Erythroblast (primary cell): ENCODE measurements around the gene TRIAP1.

ENCODE experiments used
- DNase-seq, 2 experiments: peaks; one replicate each; lab custom pipeline; 2025; lab: John Stamatoyannopoulos, UW
- GATA1 ChIP-seq: IDR thresholded peaks from 2 replicates; pipeline ENCODE4 v1.6.1; 2011; ENCODE audit warnings: low read depth, mild to moderate bottlenecking, control low read depth, low read length, moderate library complexity
- POLR2A ChIP-seq: IDR thresholded peaks from 2 replicates; pipeline ENCODE4 v1.6.1; 2011; ENCODE audit warnings: mild to moderate bottlenecking, low read length

Gene TRIAP1

DNA sequence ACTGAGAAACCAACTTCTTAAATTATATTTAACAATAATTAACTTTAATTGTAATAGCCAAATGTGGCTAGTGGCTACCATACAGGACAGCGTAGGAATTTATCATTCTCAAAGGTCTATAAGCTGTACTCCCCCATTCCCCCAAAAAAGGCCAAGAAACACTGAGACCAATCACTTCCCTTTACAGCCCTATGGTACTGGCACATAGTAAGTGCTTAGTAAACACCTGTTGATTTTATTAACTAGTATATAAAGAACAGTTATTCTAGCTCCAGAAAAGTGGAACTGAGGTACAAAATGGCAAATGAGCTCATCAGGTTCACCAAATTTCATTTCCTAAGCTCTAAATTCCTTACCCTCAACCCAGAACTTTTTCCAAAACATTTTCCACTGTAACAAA lies 29.5 kb upstream of the TRIAP1 start:
- no peak for DNase-seq
- TF ChIP-seq POLR2A (no peak), GATA1 (no peak)

DNA sequence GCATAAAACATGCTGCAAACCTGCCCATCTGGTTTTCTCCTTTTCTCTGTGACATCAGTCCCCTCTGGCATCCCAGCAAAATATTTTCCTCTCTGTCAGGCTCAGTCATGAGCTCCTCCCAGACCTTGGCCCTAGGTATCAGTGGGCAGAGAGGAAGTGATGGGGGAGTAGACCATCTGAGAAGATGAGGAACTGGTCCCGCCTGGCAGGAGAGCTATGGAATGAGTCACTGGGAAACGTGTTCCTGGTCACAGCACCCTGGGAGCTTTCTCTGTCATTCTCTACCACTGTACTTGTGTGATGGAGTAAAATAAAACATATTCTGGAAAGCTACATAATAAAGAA lies 28.4 kb upstream of the TRIAP1 start:
- TF ChIP-seq POLR2A (no peak), GATA1 (no peak)
- no peak for DNase-seq

DNA sequence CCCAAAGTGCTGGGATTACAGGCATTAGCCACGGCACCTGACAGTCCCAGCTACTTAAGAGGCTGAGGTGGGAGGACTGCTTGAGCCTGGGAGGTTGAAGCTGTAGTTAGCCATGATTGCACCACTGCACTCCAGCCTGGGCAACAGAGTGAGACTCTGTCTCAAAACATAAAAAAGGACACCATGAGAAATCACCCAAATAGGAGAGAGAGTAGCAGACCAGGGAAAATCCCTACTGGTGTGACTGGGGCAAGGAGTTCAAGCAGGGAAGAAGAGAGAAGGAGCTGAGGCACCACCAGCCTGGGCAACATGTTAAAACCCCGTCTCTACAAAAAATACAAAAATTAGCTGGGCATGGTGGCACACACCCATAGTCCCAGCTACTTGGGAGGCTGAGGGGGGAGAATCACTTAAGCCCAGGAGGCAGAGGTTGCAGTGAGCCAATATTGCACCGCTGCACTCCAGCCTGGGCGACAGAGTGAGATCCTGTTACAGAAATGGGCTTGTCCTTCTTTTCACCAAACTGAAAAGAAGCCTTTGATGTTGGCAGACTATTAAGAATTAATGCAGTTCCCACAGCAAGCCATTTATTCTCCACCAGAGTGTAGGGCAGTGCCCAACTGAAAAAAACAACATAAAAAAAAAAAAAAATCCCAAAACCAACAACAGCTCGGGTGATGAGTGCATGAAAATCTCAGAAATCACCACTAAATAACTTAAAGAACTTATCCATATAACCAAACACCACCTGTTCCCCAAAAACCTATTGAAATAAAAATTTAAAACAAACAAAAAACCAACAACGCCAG lies 27.8 kb upstream of the TRIAP1 start:
- no peak for TF ChIP-seq GATA1
- no peak for TF ChIP-seq POLR2A
- DNase-seq, result no peak

DNA sequence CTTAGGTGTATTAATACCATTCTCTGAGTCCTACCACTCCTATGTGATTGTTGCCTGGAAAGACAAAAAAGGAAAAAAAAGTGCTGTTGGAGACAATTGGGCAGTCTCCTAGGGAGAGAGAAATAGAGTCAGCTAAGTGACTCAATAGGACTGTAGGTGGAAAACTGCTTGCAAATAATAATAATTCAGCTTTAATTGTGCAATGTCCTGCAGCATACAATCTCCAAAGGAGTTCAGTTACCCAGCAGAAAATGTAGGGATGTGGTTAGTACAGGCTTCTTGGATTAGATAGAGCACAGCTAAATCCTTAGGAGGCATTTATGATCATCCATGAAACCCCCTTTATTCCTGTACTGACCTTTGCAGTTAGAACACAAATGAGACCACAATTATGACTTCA lies 26.3 kb upstream of the TRIAP1 start:
- no peak for DNase-seq
- TF ChIP-seq GATA1, result no peak
- no peak for TF ChIP-seq POLR2A

DNA sequence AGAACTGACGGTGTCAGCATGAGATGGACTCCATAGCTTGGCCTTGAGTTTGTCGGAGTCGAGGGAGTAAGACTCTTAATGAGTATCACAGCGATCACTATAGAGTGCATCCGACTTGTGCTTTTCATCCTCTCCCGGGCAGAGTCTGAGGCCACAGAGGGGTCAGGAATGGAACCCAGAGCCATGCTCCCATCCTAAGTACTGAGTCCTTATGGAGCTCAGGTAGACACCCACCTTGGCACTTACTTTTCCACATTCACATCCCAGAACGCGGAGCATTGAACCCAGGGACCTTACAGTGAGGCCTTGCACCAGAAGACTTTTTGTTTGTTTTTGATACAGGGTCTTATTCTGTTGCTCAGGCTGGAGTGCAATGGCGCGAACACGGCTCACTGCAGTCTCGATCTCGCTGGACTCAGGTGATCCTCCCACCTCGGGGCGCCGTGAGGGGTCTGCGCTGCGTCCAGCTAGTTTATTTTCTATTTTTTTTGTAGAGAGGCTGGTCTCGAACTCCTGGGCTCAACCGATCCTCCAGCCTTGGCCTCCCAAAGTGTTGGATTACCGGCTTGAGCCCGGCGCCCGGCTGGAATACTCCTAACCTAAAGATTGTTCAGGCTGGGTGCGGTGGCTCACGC lies 24.1 kb upstream of the TRIAP1 start:
- TF ChIP-seq GATA1 (no peak), POLR2A (no peak)
- DNase-seq, result no peak

DNA sequence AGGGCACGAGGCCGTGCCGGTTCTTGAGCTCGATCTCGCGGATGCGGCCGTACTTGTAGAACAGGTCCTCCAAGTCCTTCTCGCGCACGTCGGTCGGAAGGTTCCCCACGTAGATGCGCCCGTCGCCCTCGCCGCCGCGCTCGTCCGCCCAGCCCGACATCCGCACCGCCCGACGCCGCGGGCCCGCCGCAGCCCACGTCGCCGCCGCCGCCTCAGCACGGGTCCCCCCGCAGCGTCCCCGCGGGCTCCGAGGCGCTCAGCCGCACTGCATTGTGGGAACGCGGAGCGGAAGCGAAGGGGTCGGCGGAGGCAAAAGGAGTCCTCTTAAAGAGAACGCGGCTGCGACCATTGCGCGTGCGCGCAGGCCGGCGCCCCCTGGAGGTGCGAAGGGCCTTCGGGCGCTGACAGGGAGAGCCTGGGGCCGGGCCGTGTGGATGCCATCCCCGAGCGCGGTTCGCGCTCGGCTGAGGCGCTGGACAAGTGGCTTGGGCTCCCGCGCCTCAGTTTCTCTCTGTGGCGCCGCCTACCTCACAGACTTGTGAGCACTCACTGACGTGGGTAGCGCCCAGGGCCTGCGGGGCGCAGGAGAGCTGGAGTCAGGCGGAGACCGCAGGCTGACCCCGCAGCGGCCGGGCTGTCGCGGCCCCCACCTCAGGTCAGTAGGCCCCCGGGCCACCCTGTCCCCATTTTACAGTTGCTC lies 23.4 kb upstream of the TRIAP1 start, which contains the start of gene SRSF9:
Gene SRSF9, minus strand, starts transcription at position 299 of the 700 bp plus-strand sequence. Its CDS starts 139 bp downstream, at position 160.
- DNase-seq, result peak; percentile 98 to 99
- TF ChIP-seq POLR2A (peak; percentile 88), GATA1 (no peak)

DNA sequence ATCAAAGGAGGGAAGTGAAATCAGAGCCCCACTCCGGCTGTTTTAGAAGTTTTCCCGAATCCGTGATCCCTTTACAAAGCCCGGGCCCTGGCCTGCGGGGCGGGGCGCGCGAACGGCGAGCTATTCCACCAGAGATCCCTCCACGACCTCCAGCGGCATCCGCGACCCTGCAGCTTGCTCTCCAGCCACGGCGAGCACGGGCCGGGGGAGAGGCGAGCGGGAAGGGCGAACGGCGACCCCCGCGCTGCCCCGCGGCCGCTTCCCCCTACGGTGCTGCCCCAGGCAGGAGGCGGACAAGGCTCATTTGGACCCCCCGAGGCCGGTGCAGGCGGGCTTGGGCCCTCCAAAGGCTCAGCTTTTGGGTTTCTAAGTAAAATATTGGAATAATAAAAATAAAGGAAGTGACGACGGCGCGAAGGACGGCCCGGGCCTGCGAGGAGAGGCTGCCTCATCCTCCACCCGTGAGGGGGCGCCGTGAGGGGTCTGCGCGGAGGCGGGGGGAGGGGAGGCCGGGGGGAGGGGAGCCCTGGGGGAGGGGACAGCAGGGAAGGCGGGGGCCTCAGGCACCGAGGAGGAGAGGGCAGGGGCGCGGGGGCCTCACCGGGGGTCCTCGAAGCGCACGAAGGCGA lies 22.8 kb upstream of the TRIAP1 start:
- TF ChIP-seq GATA1, result no peak
- no peak for TF ChIP-seq POLR2A
- DNase-seq, result peak; percentile 58 to 65

DNA sequence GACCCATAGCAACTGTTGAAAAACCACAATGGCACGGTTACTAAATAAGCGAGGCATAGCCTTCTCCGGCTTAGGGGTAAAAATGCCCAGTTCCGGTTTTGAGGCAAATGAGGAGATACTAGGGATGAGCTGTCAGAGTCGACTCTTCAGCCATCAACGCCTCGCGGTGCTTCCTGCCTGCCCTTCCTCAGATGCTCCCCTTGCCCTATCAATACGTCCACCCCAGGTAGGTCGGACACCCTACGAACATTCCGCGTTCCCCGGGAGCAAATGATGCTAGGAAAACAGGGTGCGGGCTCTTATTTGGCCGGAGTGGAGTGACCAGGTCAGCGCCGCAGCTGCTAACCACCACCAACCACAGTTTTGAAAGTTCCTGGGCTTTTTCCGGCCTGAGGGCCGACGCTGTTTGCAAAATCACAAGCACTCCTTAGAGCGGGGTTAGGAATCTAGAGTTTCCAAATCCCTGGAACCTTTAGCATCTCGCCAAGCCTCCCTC lies 22.2 kb upstream of the TRIAP1 start:
- DNase-seq, result peak; percentile 54 to 65
- TF ChIP-seq POLR2A, result no peak
- no peak for TF ChIP-seq GATA1

DNA sequence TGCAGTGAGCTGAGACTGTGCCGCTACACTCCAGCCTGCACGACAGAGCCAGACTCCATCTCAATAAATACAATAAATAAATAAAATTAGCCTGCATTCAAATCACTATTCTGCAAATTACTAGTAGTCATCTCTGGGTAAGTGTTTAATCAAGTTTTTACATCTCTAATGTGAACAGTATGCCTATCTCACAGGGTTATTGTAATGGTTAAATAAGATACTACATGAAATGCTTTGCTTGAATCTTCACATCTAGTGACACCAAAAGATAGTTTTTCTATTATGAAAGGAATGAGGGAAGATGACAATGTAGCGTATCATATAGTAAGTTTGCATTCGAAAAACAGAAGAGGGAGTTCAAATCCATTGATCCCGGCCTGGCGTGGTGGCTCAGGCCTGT lies 21.3 kb upstream of the TRIAP1 start:
- no peak for TF ChIP-seq POLR2A
- TF ChIP-seq GATA1, result no peak
- DNase-seq, result no peak

DNA sequence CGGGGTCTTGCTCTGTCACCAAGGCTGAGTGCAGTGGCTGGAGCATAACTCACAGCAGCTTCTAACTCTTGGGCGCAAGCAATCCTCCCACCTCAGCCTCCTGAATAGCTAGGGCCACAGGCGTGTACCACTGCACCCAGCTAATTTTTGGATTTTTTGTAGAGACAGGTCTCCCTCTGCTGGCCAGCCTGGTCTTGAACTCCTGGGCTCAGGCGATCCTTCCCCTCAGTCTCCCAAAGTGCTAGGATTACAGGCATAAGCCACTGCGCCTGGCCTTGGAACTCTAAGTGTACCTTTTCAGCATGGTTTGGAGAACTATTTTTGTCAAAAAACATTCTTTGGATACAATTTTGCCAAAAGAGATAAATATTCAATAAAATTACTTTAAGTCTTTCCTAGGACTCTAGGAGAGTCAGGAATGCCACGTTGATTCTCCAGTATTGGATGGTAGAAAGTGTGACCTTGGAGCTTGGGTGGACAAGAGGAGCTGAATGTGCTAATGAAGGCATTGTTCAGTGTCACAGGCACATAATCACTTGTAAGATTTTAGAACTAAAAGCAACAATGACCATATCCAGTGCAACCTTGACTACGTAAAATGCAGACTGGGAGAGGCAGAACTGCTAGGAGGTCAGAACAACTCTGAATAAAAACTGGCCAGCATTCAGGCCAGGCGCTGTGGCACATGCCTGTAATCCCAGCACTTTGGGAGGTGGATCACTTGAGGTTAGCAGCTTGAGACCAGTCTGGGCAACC lies 20.6 kb upstream of the TRIAP1 start:
- DNase-seq, result peak; percentile 70 to 79
- TF ChIP-seq POLR2A, result no peak
- TF ChIP-seq GATA1, result no peak

DNA sequence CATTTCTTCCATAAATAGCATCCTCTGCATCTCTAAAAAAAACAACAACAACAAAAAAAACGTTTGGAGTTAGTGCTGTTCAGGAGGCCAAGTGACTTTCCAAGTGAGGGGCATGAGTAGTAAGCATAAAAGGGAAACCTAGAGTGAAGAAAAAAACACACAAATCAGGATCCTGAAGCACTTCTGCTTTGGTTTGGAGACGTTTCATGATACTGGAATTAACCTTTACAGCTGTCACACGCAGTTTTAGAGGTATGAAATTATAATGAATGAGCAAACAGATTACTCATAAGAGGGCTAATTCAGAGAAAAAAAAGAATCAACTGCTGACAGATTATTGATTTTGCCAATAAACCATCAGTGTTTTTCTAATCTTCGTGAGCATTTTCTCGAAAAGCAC lies 19.6 kb upstream of the TRIAP1 start:
- TF ChIP-seq GATA1 (no peak), POLR2A (no peak)

DNA sequence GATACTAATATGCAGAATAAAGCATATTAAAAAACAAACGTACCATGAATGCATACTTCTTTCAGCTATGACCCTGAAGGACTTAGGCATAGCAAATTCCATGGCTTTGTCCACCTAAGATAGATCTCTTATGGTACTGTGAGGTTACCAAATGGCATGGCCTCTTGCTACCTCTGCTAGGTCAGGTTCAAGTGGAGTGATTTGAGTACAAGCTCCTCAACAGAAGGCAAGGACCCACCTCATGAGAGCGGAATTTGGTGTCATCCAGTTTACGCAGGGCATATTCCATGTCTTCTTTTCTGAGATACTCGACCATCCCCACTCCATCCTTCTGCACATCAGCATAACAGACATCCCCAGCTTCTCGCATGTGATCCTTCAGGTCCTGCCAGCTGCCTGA lies 17.5 kb upstream of the TRIAP1 start:
- DNase-seq, result no peak
- TF ChIP-seq POLR2A, result no peak
- TF ChIP-seq GATA1, result no peak

More for the DNA sequence above, 19.6 kb upstream of the TRIAP1 start:
- no peak for DNase-seq
